DMS153 (cell line): ENCODE results near the gene TMEM125.

ENCODE experiments used
- DNase-seq: peaks from one replicate; lab custom pipeline; 2025; lab: John Stamatoyannopoulos, UW

The TMEM125 gene

GRCh38 chr1:43274125-43274803, 4.5 kb downstream of the TMEM125 start:
- DNase-seq = peak; percentile 96

GRCh38 chr1:43274804-43275180, 5.0 kb downstream of the TMEM125 start:
- DNase-seq = no peak

GRCh38 chr1:43275826-43276620, 6.2 kb downstream of the TMEM125 start:
- DNase-seq = no peak

- no peak for DNase-seq
Measured at GRCh38 chr1:43276673-43277072, 6.9 kb downstream of the TMEM125 start.

- no peak for DNase-seq
Measured at GRCh38 chr1:43277116-43277876, 7.5 kb downstream of the TMEM125 start.

- no peak for DNase-seq
Measured at GRCh38 chr1:43279161-43279560, 9.4 kb downstream of the TMEM125 start.

- no peak for DNase-seq
Measured at GRCh38 chr1:43279666-43280065, 9.9 kb downstream of the TMEM125 start.

- no peak for DNase-seq
Measured at GRCh38 chr1:43280692-43281091, 10.9 kb downstream of the TMEM125 start.

- no peak for DNase-seq
Measured at GRCh38 chr1:43282220-43283195, 12.7 kb downstream of the TMEM125 start.

- no peak for DNase-seq
Measured at GRCh38 chr1:43284065-43284464, 14.3 kb downstream of the TMEM125 start.

- DNase-seq = no peak
Measured at GRCh38 chr1:43284546-43285110, 14.8 kb downstream of the TMEM125 start.

GRCh38 chr1:43285269-43285990, 15.6 kb downstream of the TMEM125 start, which contains the start of gene C1orf210:
TSS of gene C1orf210 (minus strand) at chr1:43285581. CDS start at chr1:43283270, 2,311 bp downstream.
- peak; percentile 93 for DNase-seq

- DNase-seq = no peak
Measured at GRCh38 chr1:43286115-43286514, 16.3 kb downstream of the TMEM125 start.

- no peak for DNase-seq
Measured at GRCh38 chr1:43286533-43286932, 16.8 kb downstream of the TMEM125 start.

GRCh38 chr1:43288058-43288784, 18.4 kb downstream of the TMEM125 start:
- DNase-seq = no peak

GRCh38 chr1:43288785-43289706, 19.3 kb downstream of the TMEM125 start:
- DNase-seq = no peak

- no peak for DNase-seq
Measured at GRCh38 chr1:43292216-43292615, 22.4 kb downstream of the TMEM125 start.

- no peak for DNase-seq
Measured at GRCh38 chr1:43292679-43293078, 22.9 kb downstream of the TMEM125 start.

- no peak for DNase-seq
Measured at GRCh38 chr1:43293176-43293575, 23.4 kb downstream of the TMEM125 start.
